KMS-11 (cell line): Measurements from ENCODE around the gene TBC1D2B.

Source experiments
- H2AFZ ChIP-seq: fragments of 200-600 bp; sonication (generic); 2 replicates; pipeline ENCODE4 v1.6.1; 2016; ENCODE audit warnings: antibody characterized with exemption, mixed run types, low read depth
- H3K27ac ChIP-seq: fragments of 200-600 bp; sonication (generic); 2 replicates; pipeline ENCODE4 v1.6.1; 2016; ENCODE audit warnings: mild to moderate bottlenecking, mixed run types
- H3K27me3 ChIP-seq: fragments of 200-600 bp; sonication (generic); 2 replicates; pipeline ENCODE4 v1.6.1; 2017; ENCODE audit warnings: mild to moderate bottlenecking, low read depth, mixed run types, moderate library complexity; ENCODE audit not compliant: insufficient read depth
- H3K36me3 ChIP-seq: fragments of 200-600 bp; sonication (generic); 2 replicates; pipeline ENCODE4 v1.6.1; 2017; ENCODE audit warnings: mild to moderate bottlenecking, mixed run types; ENCODE audit not compliant: insufficient read depth
- H3K4me1 ChIP-seq: fragments of 200-600 bp; sonication (generic); 2 replicates; pipeline ENCODE4 v1.6.1; 2016; ENCODE audit warnings: mild to moderate bottlenecking, low read depth, mixed run types; ENCODE audit not compliant: poor library complexity, severe bottlenecking
- H3K4me2 ChIP-seq: fragments of 200-600 bp; sonication (generic); 2 replicates; pipeline ENCODE4 v1.7.0; 2016; ENCODE audit warnings: mild to moderate bottlenecking, mixed run types
- H3K4me3 ChIP-seq: fragments of 200-600 bp; sonication (generic); IDR thresholded peaks from 2 replicates; pipeline ENCODE4 v1.6.1; 2017; ENCODE audit warnings: low read depth, low read length, mixed read lengths; ENCODE audit not compliant: insufficient read depth
- H3K79me2 ChIP-seq: fragments of 200-600 bp; sonication (generic); 2 replicates; pipeline ENCODE4 v1.6.1; 2016; ENCODE audit warnings: low read depth, mixed run types; ENCODE audit not compliant: insufficient read depth
- H3K9ac ChIP-seq: fragments of 200-600 bp; sonication (generic); 2 replicates; pipeline ENCODE4 v1.6.1; 2016; ENCODE audit warnings: mild to moderate bottlenecking, mixed run types
- H4K20me1 ChIP-seq: fragments of 200-600 bp; sonication (generic); 2 replicates; pipeline ENCODE4 v1.6.1; 2016; ENCODE audit warnings: mild to moderate bottlenecking, mixed run types; ENCODE audit not compliant: insufficient read depth
- CTCF ChIP-seq: fragments of 200-600 bp; sonication (generic); conservative IDR thresholded peaks from 2 replicates; pipeline ENCODE4 v1.6.1; 2017; ENCODE audit warnings: low read depth, mild to moderate bottlenecking, antibody characterized with exemption, low read length, moderate library complexity, mixed read lengths

TBC1D2B gene

GRCh38 chr15:78004222-78004727 is 73.2 kb downstream of the TBC1D2B start:
- no peak for TF ChIP-seq CTCF
- H4K20me1 ChIP-seq = no peaks in the 10 kb centered on the region
- H3K79me2 ChIP-seq = no peaks in the 10 kb centered on the region
- H2AFZ ChIP-seq = no peak overlapping the region
- no peak overlapping the region for H3K4me3 ChIP-seq
- H3K9ac ChIP-seq = no peak overlapping the region
- no peaks in the 10 kb centered on the region for H3K36me3 ChIP-seq
- no peak overlapping the region for H3K4me2 ChIP-seq
- peaks cover 11% of the 10 kb centered on the region for H3K4me1 ChIP-seq
- H3K27ac ChIP-seq = no peak overlapping the region
- no peaks in the 10 kb centered on the region for H3K27me3 ChIP-seq

- Histone ChIP-seq H3K36me3 (no peaks in the 10 kb centered on the region), H3K27ac (no peak overlapping the region)
Measured at GRCh38 chr15:78003539-78004008, 73.9 kb downstream of the TBC1D2B start.

GRCh38 chr15:78002996-78003395 is 74.5 kb downstream of the TBC1D2B start:
- no peak overlapping the region for H3K9ac ChIP-seq
- H3K4me3 ChIP-seq = no peak overlapping the region
- H3K27me3 ChIP-seq = no peaks in the 10 kb centered on the region
- peaks cover 11% of the 10 kb centered on the region for H3K4me1 ChIP-seq
- no peaks in the 10 kb centered on the region for H4K20me1 ChIP-seq
- H3K36me3 ChIP-seq = no peaks in the 10 kb centered on the region
- no peak overlapping the region for H3K4me2 ChIP-seq
- H3K79me2 ChIP-seq = no peaks in the 10 kb centered on the region
- no peak for TF ChIP-seq CTCF
- no peak overlapping the region for H2AFZ ChIP-seq
- H3K27ac ChIP-seq = no peak overlapping the region

More at GRCh38 chr15:78003539-78004008, 73.9 kb downstream of the TBC1D2B start:
- no peak overlapping the region for H2AFZ ChIP-seq
- H3K4me2 ChIP-seq = no peak overlapping the region
- no peak overlapping the region for H3K4me3 ChIP-seq
- no peak overlapping the region for H3K9ac ChIP-seq
- no peaks in the 10 kb centered on the region for H3K79me2 ChIP-seq
- H3K4me1 ChIP-seq = peaks cover 11% of the 10 kb centered on the region
- H4K20me1 ChIP-seq = no peaks in the 10 kb centered on the region
- TF ChIP-seq CTCF = no peak
- H3K27me3 ChIP-seq = no peaks in the 10 kb centered on the region

- Histone ChIP-seq H3K79me2 (no peaks in the 10 kb centered on the region), H4K20me1 (no peaks in the 10 kb centered on the region), H3K27me3 (no peaks in the 10 kb centered on the region), H3K4me3 (no peak overlapping the region), H3K4me1 (peaks cover 11% of the 10 kb centered on the region), H2AFZ (no peak overlapping the region), H3K4me2 (no peak overlapping the region), H3K9ac (no peak overlapping the region), H3K36me3 (no peaks in the 10 kb centered on the region), H3K27ac (no peak overlapping the region)
- no peak for TF ChIP-seq CTCF
Measured at GRCh38 chr15:78001656-78002055, 75.9 kb downstream of the TBC1D2B start.
